Fibroblast of lung (primary cell): Measurements from ENCODE around the gene SAP25. TPM values are rescaled to one million over a fixed set of nuclear protein-coding genes. Genes with fewer than 3 reads are reported as not detected.
A peak's percentile ranks its signal among the peaks of the same experiment; 100 is the strongest.

Experiments
- DNase-seq, 2 donors: peaks; one replicate each; pipeline versions ENCODE4 v3.0.0 to v3.0.0-alpha.2; 2010; ENCODE audit warnings: low read depth in 2 of 2
- H2AFZ ChIP-seq: 2 replicates; pipeline ENCODE4 v1.5.1; 2012; ENCODE audit warnings: low read length, control low read depth, inconsistent platforms
- H3K27ac ChIP-seq: 2 replicates; pipeline ENCODE4 v1.5.1; 2011; ENCODE audit warnings: low read length, control low read depth; ENCODE audit not compliant: insufficient read depth
- H3K27me3 ChIP-seq: 2 replicates; pipeline ENCODE4 v1.5.1; 2011; ENCODE audit warnings: mild to moderate bottlenecking, low read length; ENCODE audit not compliant: control insufficient read depth, insufficient read depth
- H3K36me3 ChIP-seq: 2 replicates; pipeline ENCODE4 v1.5.1; 2011; ENCODE audit warnings: low read length; ENCODE audit not compliant: control insufficient read depth, insufficient read depth
- H3K4me1 ChIP-seq: 2 replicates; pipeline ENCODE4 v1.5.1; 2011; ENCODE audit warnings: low read length; ENCODE audit not compliant: control insufficient read depth, insufficient read depth; ENCODE audit errors: extremely low read depth
- H3K4me2 ChIP-seq: 2 replicates; pipeline ENCODE4 v1.5.1; 2011; ENCODE audit warnings: low read length, control low read depth; ENCODE audit not compliant: insufficient read depth; ENCODE audit errors: extremely low read depth
- H3K4me3 ChIP-seq, 4 experiments: fragments of 200-600 bp in 1 of 4; sonication (generic) in 1 of 4; replicated peaks in 1 of 4; 2 replicates each; pipeline ENCODE4 v1.5.1; 2011 to 2016; ENCODE audit warnings: low read length in 4 of 4, low read depth in 3 of 4, mild to moderate bottlenecking in 3 of 4, control low read depth in 2 of 4, inconsistent platforms in 1 of 4, mixed read lengths in 1 of 4; ENCODE audit not compliant: insufficient read depth in 1 of 4; ENCODE audit errors: control extremely low read depth in 1 of 4
- H3K79me2 ChIP-seq: 2 replicates; pipeline ENCODE4 v1.5.1; 2012; ENCODE audit warnings: mild to moderate bottlenecking, low read length, inconsistent platforms; ENCODE audit not compliant: control insufficient read depth, insufficient read depth
- H3K9ac ChIP-seq: 2 replicates; pipeline ENCODE4 v1.5.1; 2011; ENCODE audit warnings: mild to moderate bottlenecking, low read length, control low read depth; ENCODE audit not compliant: insufficient read depth
- H3K9me3 ChIP-seq: 2 replicates; pipeline ENCODE4 v1.5.1; 2012; ENCODE audit warnings: low read depth, low read length; ENCODE audit not compliant: control insufficient read depth, insufficient read depth
- H4K20me1 ChIP-seq: 2 replicates; pipeline ENCODE4 v1.5.1; 2011; ENCODE audit warnings: low read length; ENCODE audit not compliant: control insufficient read depth, insufficient read depth; ENCODE audit errors: extremely low read depth
- EZH2 ChIP-seq: IDR thresholded peaks from 2 replicates; pipeline ENCODE4 v1.5.1; 2012; ENCODE audit warnings: low read length, control low read depth, mild to moderate bottlenecking; ENCODE audit errors: missing control alignments
- polyA plus RNA-seq, 2 donors: library from polyadenylated mRNA; depleted of rRNA in 1 of 2; stranded (reverse) in 1 of 2; unstranded in 1 of 2; fragments of >200 nt; gene quantifications; 2 replicates each; pipeline ENCODE4 v1.2.1, GENCODE V29; 2011 to 2012; ENCODE audit warnings: missing spikeins in 1 of 2
- total RNA-seq: library from RNA; depleted of rRNA; stranded (reverse); fragments of >200 nt; gene quantifications from 2 replicates; pipeline ENCODE4 v1.2.1, GENCODE V29; 2014
- TF ChIP-seq, protein P1 (sequence below), 2 donors: IDR thresholded peaks in 1 of 2; conservative IDR thresholded peaks in 1 of 2; 1 replicate in 1 of 2; 2 replicates in 1 of 2; pipeline ENCODE4 v1.5.1; 2011 to 2012; ENCODE audit warnings: low read length in 2 of 2, control low read depth in 1 of 2, inconsistent platforms in 1 of 2, low read depth in 1 of 2, mild to moderate bottlenecking in 1 of 2

The SAP25 gene
- total and polyA plus RNA-seq, 2 donors (not counting 1 experiment from before 2014, with no cell fraction given): 0.22 TPM; not detected in 1

- DNase-seq: peak in 1 of 2 donors; percentile 52
- H4K20me1 ChIP-seq: no peaks in the 10 kb centered on the region
- H3K79me2 ChIP-seq: peaks cover 11% of the 10 kb centered on the region
- no peak overlapping the region for H3K4me2 ChIP-seq
- H2AFZ ChIP-seq: no peak overlapping the region
- no peak overlapping the region for H3K9ac ChIP-seq
- no peaks in the 10 kb centered on the region for H3K36me3 ChIP-seq
- TF ChIP-seq EZH2: no peak
- TF ChIP-seq, protein P1, sequence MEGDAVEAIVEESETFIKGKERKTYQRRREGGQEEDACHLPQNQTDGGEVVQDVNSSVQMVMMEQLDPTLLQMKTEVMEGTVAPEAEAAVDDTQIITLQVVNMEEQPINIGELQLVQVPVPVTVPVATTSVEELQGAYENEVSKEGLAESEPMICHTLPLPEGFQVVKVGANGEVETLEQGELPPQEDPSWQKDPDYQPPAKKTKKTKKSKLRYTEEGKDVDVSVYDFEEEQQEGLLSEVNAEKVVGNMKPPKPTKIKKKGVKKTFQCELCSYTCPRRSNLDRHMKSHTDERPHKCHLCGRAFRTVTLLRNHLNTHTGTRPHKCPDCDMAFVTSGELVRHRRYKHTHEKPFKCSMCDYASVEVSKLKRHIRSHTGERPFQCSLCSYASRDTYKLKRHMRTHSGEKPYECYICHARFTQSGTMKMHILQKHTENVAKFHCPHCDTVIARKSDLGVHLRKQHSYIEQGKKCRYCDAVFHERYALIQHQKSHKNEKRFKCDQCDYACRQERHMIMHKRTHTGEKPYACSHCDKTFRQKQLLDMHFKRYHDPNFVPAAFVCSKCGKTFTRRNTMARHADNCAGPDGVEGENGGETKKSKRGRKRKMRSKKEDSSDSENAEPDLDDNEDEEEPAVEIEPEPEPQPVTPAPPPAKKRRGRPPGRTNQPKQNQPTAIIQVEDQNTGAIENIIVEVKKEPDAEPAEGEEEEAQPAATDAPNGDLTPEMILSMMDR (conservative IDR thresholded peaks at IDR 0.05 in 1 of 2, IDR thresholded peaks at IDR 0.05 in 1 of 2; ENCODE audit: low read depth in 1 of 2, low read length in 2 of 2): no peak
- no peaks in the 10 kb centered on the region for H3K9me3 ChIP-seq
- H3K4me1 ChIP-seq: peaks cover 2% of the 10 kb centered on the region
- no peak overlapping the region for H3K27ac ChIP-seq
- no peaks in the 10 kb centered on the region for H3K27me3 ChIP-seq
- H3K4me3 ChIP-seq: no peak overlapping the region
These were observed 24.7 kb upstream of the SAP25 start for GRCh38 chr7:100598425-100598824.

GRCh38 chr7:100595188-100595587 is 21.5 kb upstream of the SAP25 start:
- Histone ChIP-seq H3K9ac (no peak overlapping the region), H3K4me1 (peaks cover 1% of the 10 kb centered on the region), H3K27me3 (no peaks in the 10 kb centered on the region), H3K27ac (no peak overlapping the region), H3K9me3 (no peaks in the 10 kb centered on the region), H3K36me3 (no peaks in the 10 kb centered on the region), H3K4me2 (no peak overlapping the region), H2AFZ (no peak overlapping the region), H4K20me1 (no peaks in the 10 kb centered on the region), H3K79me2 (no peaks in the 10 kb centered on the region), H3K4me3 (no peak overlapping the region)
- TF ChIP-seq, protein P1 (conservative IDR thresholded peaks at IDR 0.05 in 1 of 2, IDR thresholded peaks at IDR 0.05 in 1 of 2; ENCODE audit: low read depth in 1 of 2, low read length in 2 of 2): no peak
- TF ChIP-seq EZH2: no peak
- no peak for DNase-seq

DNA sequence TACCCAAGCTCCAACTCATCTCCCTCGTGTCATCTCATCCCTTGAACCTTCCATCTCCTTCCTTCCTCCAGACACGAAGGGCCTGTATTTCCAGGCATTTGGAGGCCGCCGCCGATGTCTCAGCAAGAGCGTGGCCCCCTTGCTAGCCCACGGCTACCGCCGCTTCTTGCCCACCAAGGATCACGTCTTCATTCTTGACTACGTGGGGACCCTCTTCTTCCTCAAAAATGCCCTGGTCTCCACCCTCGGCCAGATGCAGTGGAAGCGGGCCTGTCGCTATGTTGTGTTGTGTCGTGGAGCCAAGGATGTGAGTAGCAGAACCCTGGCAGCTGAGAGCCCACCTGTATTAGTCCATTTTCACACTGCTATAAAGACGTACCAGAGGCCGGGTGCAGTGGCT is 17.9 kb upstream of the SAP25 start:
- Histone ChIP-seq H3K79me2 (no peaks in the 10 kb centered on the region), H3K9me3 (no peaks in the 10 kb centered on the region), H3K9ac (no peak overlapping the region), H3K4me3 (no peak overlapping the region), H4K20me1 (no peaks in the 10 kb centered on the region), H3K27me3 (no peaks in the 10 kb centered on the region), H3K27ac (no peak overlapping the region), H3K4me1 (peaks cover 9% of the 10 kb centered on the region), H2AFZ (no peak overlapping the region), H3K4me2 (no peak overlapping the region), H3K36me3 (no peaks in the 10 kb centered on the region)
- TF ChIP-seq EZH2: no peak
- TF ChIP-seq, protein P1 (conservative IDR thresholded peaks at IDR 0.05 in 1 of 2, IDR thresholded peaks at IDR 0.05 in 1 of 2; ENCODE audit: low read depth in 1 of 2, low read length in 2 of 2): no peak
- no peak for DNase-seq
